Lung (tissue), 12 donors: ENCODE measurements around the gene TTC34. TPM values are rescaled to one million over a fixed set of nuclear protein-coding genes. Genes with fewer than 3 reads are reported as not detected.

Experiments used
- ATAC-seq: fragments of 200-7000 bp; cut with Tn5 transposase; one replicate; pipeline ENCODE4 v1.9.1; 2020; ENCODE audit warnings: moderate number of reproducible peaks; ENCODE audit not compliant: insufficient read depth, low FRiP score
- DNase-seq, 3 donors: peaks; one replicate each; pipeline ENCODE4 v3.0.0-alpha.2; 2013 to 2017
- H3K27ac ChIP-seq, 2 donors: one replicate each; pipeline ENCODE4 v1.5.1; 2013; ENCODE audit warnings: mild to moderate bottlenecking in 2 of 2, moderate library complexity in 2 of 2, control low read depth in 1 of 2, inconsistent platforms in 1 of 2, low read depth in 1 of 2, low read length in 1 of 2
- H3K27me3 ChIP-seq, 3 donors: one replicate each; pipeline ENCODE4 v1.5.1; 2013; ENCODE audit warnings: low read length in 2 of 3; ENCODE audit not compliant: control insufficient read depth in 3 of 3, insufficient read depth in 3 of 3
- H3K36me3 ChIP-seq, 4 donors: one replicate each; pipeline ENCODE4 v1.5.1; 2013; ENCODE audit warnings: low read length in 4 of 4, mild to moderate bottlenecking in 1 of 4, moderate library complexity in 1 of 4; ENCODE audit not compliant: control insufficient read depth in 4 of 4, insufficient read depth in 4 of 4
- H3K4me1 ChIP-seq, 5 donors: one replicate each; pipeline ENCODE4 v1.5.1; 2013; ENCODE audit warnings: low read length in 5 of 5, mild to moderate bottlenecking in 2 of 5, moderate library complexity in 1 of 5; ENCODE audit not compliant: control insufficient read depth in 5 of 5, insufficient read depth in 5 of 5
- H3K4me3 ChIP-seq: one replicate; pipeline ENCODE4 v1.5.1; 2013; ENCODE audit warnings: mild to moderate bottlenecking, control low read depth, moderate library complexity
- H3K9ac ChIP-seq, 2 donors: one replicate each; pipeline ENCODE4 v1.5.1; 2013; ENCODE audit warnings: low read length in 2 of 2, control low read depth in 1 of 2; ENCODE audit not compliant: insufficient read depth in 1 of 2
- H3K9me3 ChIP-seq, 4 donors: one replicate each; pipeline ENCODE4 v1.5.1; 2013; ENCODE audit warnings: low read length in 3 of 4, mild to moderate bottlenecking in 1 of 4, moderate library complexity in 1 of 4; ENCODE audit not compliant: control insufficient read depth in 4 of 4, insufficient read depth in 3 of 4
- WGBS, 2 donors: extraction: QIAGEN DNeasy Blood & Tissue Kit; methylation state at CpG; one replicate each; pipeline ENCODE4 v1.1.7; 2013; 5-methylcytosine and 5-hydroxymethylcytosine counted together
- polyA plus RNA-seq, 2 donors: library from polyadenylated mRNA; stranded (reverse); fragments of 200-250 nt; gene quantifications; one replicate each; pipeline ENCODE4 v1.2.1, GENCODE V29; 2013
- total RNA-seq, 2 donors: library from RNA; depleted of rRNA in 1 of 2; stranded (reverse); fragments of >200 nt in 1 of 2; gene quantifications; one replicate each; pipeline ENCODE4 v1.2.1, GENCODE V29; 2014 to 2021
- TF ChIP-seq, protein P1 (sequence below): IDR thresholded peaks from 2 replicates; pipeline ENCODE4 v1.5.1; 2012; ENCODE audit warnings: mild to moderate bottlenecking; ENCODE audit errors: control extremely low read depth, extremely low read depth
- donor health status: control.
- donor health status: control.
- donor health status: Bipolar disorder and iron deficiency.
- donor health status: healthy.
- donor health status: DM: yes; HTN: yes; CAD: no.

The TTC34 gene
- total and polyA plus RNA-seq, 4 donors: 0.30 to 3.3 (median 0.75) TPM

- no peak overlapping the region for H3K27ac ChIP-seq
- H3K27me3 ChIP-seq: no peaks in the 10 kb centered on the region
- TF ChIP-seq, protein P1, sequence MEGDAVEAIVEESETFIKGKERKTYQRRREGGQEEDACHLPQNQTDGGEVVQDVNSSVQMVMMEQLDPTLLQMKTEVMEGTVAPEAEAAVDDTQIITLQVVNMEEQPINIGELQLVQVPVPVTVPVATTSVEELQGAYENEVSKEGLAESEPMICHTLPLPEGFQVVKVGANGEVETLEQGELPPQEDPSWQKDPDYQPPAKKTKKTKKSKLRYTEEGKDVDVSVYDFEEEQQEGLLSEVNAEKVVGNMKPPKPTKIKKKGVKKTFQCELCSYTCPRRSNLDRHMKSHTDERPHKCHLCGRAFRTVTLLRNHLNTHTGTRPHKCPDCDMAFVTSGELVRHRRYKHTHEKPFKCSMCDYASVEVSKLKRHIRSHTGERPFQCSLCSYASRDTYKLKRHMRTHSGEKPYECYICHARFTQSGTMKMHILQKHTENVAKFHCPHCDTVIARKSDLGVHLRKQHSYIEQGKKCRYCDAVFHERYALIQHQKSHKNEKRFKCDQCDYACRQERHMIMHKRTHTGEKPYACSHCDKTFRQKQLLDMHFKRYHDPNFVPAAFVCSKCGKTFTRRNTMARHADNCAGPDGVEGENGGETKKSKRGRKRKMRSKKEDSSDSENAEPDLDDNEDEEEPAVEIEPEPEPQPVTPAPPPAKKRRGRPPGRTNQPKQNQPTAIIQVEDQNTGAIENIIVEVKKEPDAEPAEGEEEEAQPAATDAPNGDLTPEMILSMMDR: no peak
- H3K36me3 ChIP-seq: no peaks in the 10 kb centered on the region
- H3K4me3 ChIP-seq: no peak overlapping the region
- WGBS, 2 donors: 76 to 85% methylated on average over 20 to 21 of the region's 21 CpGs
- no peak overlapping the region for H3K9ac ChIP-seq
- no peak for DNase-seq
- H3K9me3 ChIP-seq: peaks cover 0 to 11% (median 4%) of the 10 kb centered on the region in 4 donors
- no peak for ATAC-seq
- peaks cover 0 to 41% (median 4%) of the 10 kb centered on the region in 5 donors for H3K4me1 ChIP-seq
Observed at GRCh38 chr1:2610036-2610959, 191.2 kb downstream of the TTC34 start.

DNA sequence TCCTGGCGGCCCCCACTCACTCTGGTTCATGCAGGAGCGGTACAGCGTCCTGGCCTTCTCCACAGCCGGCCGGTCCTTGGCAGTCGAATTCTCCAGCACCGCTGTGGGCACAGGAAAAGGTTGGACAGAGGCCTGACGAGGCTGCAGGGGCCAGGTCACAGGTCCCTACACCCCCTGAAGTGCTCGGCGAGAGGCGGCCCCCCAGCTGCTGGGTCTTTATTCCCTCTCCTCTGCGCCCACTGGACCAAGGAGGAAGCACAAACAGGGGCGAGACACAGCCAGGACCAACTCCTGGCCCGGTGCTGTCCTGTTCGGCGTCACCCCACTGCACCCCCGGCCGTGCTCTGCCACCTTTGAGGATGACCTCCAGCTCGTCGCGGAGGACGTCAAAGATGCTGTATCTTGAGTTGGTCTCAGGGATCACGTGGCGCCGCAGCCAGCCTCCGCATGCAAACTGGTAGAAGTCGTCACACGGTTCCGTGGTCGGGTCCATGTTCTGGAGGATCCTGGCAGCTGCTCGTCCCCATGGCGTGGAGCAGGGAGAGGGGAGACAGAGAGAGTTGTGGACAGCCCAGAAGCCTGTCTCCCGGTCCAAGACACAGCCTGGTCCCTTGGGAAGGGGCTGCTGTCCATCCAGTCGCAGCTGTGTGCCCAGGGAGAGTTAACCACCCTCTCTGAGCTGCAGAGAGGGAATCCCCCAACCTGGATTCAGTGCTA lies 192.0 kb downstream of the TTC34 start:
- Histone ChIP-seq H3K4me1 (peaks cover 0 to 41% (median 4%) of the 10 kb centered on the region in 5 donors), H3K9ac (no peak overlapping the region), H3K9me3 (peaks cover 0 to 10% (median 4%) of the 10 kb centered on the region in 4 donors), H3K27ac (no peak overlapping the region), H3K4me3 (no peak overlapping the region), H3K36me3 (no peaks in the 10 kb centered on the region), H3K27me3 (no peaks in the 10 kb centered on the region)
- DNase-seq (no peak), ATAC-seq (no peak)
- TF ChIP-seq, protein P1: no peak
- 87 to 92% methylated on average over 29 to 34 of the region's 34 CpGs for WGBS, 2 donors

- WGBS, 2 donors: 74 to 76% methylated on average over 12 to 13 of the region's 13 CpGs
- no peaks in the 10 kb centered on the region for H3K27me3 ChIP-seq
- no peak overlapping the region for H3K9ac ChIP-seq
- H3K4me3 ChIP-seq: no peak overlapping the region
- TF ChIP-seq, protein P1: no peak
- H3K36me3 ChIP-seq: no peaks in the 10 kb centered on the region
- peaks cover 0 to 2% (median 0%) of the 10 kb centered on the region in 4 donors for H3K9me3 ChIP-seq
- DNase-seq (peak; percentile 83 to 91 (median 86)), ATAC-seq (no peak)
- H3K4me1 ChIP-seq: peaks cover 0 to 41% (median 4%) of the 10 kb centered on the region in 5 donors
- no peak overlapping the region for H3K27ac ChIP-seq
Observed at GRCh38 chr1:2607641-2608091, 193.8 kb downstream of the TTC34 start.
